Measurements from ENCODE around the gene INF2. TPM values are rescaled to one million over a fixed set of nuclear protein-coding genes. Genes with fewer than 3 reads are reported as not detected.
"Not testable (repeated sequence)": the region's sequence is repeated elsewhere in the genome, so short reads cannot be mapped to it uniquely, and the experiment has no call there.

The INF2 gene
- total RNA-seq, 2 experiments from 2014 or later, result 61.5 to 65.0 TPM

DNA sequence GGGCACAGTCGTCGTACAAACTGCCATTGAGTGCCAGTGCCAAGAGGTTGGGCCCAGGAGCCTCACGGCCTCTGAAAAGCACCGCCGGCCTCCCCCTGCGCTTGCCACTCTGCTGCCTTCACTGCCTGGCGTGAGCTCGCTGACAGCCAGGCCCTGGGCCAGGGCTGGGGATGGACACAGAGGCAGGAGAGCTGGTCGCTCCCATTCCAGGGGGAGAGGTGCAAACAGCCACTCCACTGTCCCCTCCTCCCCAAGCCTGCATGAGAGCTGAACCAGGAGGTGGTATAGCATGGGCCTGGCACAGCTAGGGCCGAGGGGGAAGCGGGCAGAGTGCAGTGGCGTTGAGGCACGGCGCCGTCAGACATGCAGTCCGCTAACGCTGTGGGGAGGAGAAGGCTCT is 39.2 kb downstream of the INF2 start:
- Mint-ChIP-seq H3K4me1 (ENCODE audit: low read depth) (no peaks in the 10 kb centered on the region), H3K27me3 (no peaks in the 10 kb centered on the region), H3K4me3 (no peak overlapping the region), H3K36me3 (ENCODE audit: low read depth) (no peaks in the 10 kb centered on the region), H3K27ac (no peak overlapping the region), H3K9me3 (no peaks in the 10 kb centered on the region)
- ChIA-PET CTCF (no interaction called here), POLR2A (no interaction called here)
- TF ChIP-seq, protein P1, sequence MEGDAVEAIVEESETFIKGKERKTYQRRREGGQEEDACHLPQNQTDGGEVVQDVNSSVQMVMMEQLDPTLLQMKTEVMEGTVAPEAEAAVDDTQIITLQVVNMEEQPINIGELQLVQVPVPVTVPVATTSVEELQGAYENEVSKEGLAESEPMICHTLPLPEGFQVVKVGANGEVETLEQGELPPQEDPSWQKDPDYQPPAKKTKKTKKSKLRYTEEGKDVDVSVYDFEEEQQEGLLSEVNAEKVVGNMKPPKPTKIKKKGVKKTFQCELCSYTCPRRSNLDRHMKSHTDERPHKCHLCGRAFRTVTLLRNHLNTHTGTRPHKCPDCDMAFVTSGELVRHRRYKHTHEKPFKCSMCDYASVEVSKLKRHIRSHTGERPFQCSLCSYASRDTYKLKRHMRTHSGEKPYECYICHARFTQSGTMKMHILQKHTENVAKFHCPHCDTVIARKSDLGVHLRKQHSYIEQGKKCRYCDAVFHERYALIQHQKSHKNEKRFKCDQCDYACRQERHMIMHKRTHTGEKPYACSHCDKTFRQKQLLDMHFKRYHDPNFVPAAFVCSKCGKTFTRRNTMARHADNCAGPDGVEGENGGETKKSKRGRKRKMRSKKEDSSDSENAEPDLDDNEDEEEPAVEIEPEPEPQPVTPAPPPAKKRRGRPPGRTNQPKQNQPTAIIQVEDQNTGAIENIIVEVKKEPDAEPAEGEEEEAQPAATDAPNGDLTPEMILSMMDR (IDR thresholded peaks at IDR 0.05), result no peak
- intact Hi-C loops (cut with micrococcal nuclease), result no loop called here
- no peak for ATAC-seq
- DNase-seq, result no peak

DNA sequence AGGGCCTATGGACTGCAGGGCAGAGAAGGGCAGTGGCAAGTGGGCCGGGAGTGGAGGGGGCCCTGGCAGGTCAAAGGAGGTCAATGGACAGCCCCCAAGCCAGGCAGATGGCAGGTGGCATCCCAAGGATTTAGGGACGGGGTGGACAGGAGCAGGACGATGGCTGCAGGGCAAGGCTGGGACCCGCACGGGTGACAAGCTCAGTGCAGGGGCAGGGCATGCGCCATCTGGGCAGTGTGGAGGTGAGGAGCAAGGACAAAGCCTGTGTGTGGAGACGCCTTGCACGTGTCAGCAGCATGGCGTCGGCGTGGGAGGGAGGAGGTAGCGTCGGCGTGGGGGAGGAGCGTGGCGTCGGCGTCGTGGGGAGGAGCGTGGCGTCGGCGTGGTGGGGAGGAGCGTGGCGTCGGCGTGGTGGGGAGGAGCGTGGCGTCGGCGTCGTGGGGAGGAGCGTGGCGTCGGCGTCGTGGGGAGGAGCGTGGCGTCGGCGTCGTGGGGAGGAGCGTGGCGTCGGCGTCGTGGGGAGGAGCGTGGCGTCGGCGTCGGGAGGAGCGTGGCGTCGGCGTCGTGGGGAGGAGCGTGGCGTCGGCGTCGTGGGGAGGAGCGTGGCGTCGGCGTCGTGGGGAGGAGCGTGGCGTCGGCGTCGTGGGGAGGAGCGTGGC is 39.9 kb downstream of the INF2 start:
- intact Hi-C loops (cut with micrococcal nuclease); CTCF ChIA-PET; POLR2A ChIA-PET; ATAC-seq; H3K9me3 Mint-ChIP-seq; H3K27ac Mint-ChIP-seq; H3K4me1 Mint-ChIP-seq (ENCODE audit: low read depth); H3K4me3 Mint-ChIP-seq; H3K36me3 Mint-ChIP-seq (ENCODE audit: low read depth); DNase-seq; H3K27me3 Mint-ChIP-seq: not testable (repeated sequence)

DNA sequence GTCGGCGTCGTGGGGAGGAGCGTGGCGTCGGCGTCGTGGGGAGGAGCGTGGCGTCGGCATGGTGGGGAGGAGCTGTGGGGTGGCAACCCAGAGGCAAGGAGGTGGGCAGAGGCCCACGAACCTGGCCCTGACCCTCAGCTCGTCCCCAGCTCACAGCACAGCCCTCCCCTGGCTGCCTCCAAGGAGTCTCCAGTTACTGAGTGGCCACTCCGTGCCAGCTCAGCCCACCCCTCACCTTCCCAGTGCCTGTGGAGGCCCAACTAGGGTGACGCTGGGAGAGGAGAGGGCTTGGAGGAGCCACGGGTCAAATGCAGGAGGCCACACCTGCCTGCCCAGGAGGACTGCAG is 40.4 kb downstream of the INF2 start:
- no peaks in the 10 kb centered on the region for H3K27me3 Mint-ChIP-seq
- no peaks in the 10 kb centered on the region for H3K36me3 Mint-ChIP-seq (ENCODE audit: low read depth)
- ATAC-seq (no peak), DNase-seq (no peak)
- TF ChIP-seq, protein P1 (IDR thresholded peaks at IDR 0.05), result no peak
- no peak overlapping the region for H3K27ac Mint-ChIP-seq
- no peaks in the 10 kb centered on the region for H3K4me1 Mint-ChIP-seq (ENCODE audit: low read depth)
- CTCF ChIA-PET, result interaction anchor here (1.9 kb wide), 1 partner anchor 39 kb away, joined by 4 read pairs; no protein-coding TSS in a partner anchor
- H3K9me3 Mint-ChIP-seq, result no peaks in the 10 kb centered on the region
- intact Hi-C loops (cut with micrococcal nuclease), result no loop called here
- POLR2A ChIA-PET, result no interaction called here
- no peak overlapping the region for H3K4me3 Mint-ChIP-seq

DNA sequence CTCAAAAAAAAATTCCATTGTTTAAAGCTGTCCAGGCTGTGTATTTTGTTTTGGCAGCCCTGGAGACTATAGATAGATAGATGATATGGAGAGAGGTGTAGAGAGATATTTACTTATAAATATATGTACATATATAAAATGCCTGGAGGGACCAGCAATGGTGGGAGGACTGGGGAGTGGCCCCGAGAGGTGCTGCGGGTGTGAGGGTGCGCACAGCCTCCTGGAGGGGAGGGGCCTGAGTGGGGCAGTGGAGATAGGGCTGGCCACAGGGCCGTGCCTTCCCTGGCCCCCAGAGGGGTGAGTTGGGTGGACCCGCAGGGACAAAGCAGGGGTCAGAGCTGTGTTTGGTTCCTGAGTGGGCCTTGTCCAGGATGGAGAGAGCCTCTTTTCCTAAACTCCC is 41.1 kb downstream of the INF2 start:
- intact Hi-C loops (cut with micrococcal nuclease), result no loop called here
- Mint-ChIP-seq H3K36me3 (ENCODE audit: low read depth) (no peaks in the 10 kb centered on the region), H3K27ac (no peak overlapping the region), H3K27me3 (no peaks in the 10 kb centered on the region), H3K4me3 (no peak overlapping the region), H3K9me3 (no peaks in the 10 kb centered on the region), H3K4me1 (ENCODE audit: low read depth) (no peaks in the 10 kb centered on the region)
- POLR2A ChIA-PET, result no interaction called here
- ATAC-seq (no peak), DNase-seq (no peak)
- TF ChIP-seq, protein P1 (IDR thresholded peaks at IDR 0.05), result no peak
- CTCF ChIA-PET, result interaction anchor here (1.9 kb wide), 1 partner anchor 38 kb away, joined by 4 read pairs; no protein-coding TSS in a partner anchor

DNA sequence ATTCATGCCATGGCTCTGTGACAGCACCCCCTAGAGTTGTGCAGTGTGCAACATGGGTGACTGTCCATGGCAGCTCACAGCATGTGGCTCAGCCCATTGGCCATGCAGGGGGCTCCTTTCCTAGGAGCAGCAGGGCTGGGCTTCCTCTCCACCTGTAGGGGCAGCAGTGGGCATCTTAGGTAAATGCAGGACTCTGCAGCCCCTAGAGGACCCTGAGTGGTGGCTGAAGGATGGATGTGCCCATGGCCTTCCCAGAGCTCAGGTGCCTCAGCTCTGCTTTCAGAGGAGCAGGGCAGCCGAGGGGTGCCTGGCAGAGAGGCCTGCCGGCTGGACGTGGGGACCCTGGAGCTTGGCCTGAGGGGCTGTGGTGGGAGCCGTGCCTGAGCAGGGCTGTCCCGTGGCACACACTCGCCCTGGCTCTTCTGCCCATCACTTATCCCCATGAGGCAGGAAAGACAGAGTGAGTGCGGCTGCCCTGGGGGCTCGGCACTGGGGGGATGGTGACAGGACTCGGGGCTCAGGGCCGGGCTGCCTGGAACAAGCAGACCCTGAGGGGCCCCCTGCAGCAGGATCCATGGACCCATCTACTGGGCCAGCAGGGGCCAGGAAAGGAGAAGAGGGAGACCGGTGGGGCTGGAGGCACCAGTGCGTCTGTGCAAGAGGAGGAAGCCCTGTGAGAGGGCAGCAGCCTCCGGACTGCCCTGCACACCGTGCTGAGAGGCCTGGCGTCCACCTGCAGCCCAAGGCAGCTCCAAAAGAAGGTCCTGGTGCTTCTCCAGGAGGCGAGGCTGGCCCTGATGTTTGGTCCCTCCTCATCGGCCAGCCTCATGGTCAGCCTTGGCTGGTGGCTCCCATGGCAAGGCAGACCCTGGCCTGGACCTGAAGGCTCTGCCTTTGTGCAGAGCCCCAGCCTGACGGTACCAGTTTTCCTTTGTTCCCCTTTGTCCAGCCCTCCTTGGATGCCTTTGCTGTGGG is 42.2 kb downstream of the INF2 start:
- Mint-ChIP-seq H3K9me3 (no peaks in the 10 kb centered on the region), H3K36me3 (ENCODE audit: low read depth) (no peaks in the 10 kb centered on the region), H3K4me3 (no peak overlapping the region), H3K27ac (no peak overlapping the region), H3K27me3 (no peaks in the 10 kb centered on the region), H3K4me1 (ENCODE audit: low read depth) (no peaks in the 10 kb centered on the region)
- ChIA-PET CTCF (interaction anchor here (1.9 kb wide), 1 partner anchor 37 kb away, joined by 4 read pairs; no protein-coding TSS in a partner anchor), POLR2A (interaction anchor here (1.0 kb wide), 1 partner anchor 11 kb away, joined by 3 read pairs; no protein-coding TSS in a partner anchor)
- intact Hi-C loops (cut with micrococcal nuclease), result no loop called here
- DNase-seq, result peak; percentile 30
- TF ChIP-seq, protein P1 (IDR thresholded peaks at IDR 0.05), result no peak
- peak; percentile 60 for ATAC-seq
